Right atrium auricular region (tissue), 2 donors: ENCODE results near the gene PPP1R2C. TPM values are rescaled to one million over a fixed set of nuclear protein-coding genes. Genes with fewer than 3 reads are reported as not detected.

Source experiments
- DNase-seq: peaks from one replicate; pipeline ENCODE4 v3.0.0-alpha.2; 2019; ENCODE audit warnings: low spot score
- H3K27ac ChIP-seq, 2 donors: fragments of 200-600 bp; sonication (generic); 1 replicate in 1 of 2; 2 replicates in 1 of 2; pipeline ENCODE4 v1.5.1; 2016 to 2019
- H3K27me3 ChIP-seq, 2 donors: fragments of 200-600 bp; sonication (generic); one replicate each; pipeline versions ENCODE4 v1.5.1 to v1.6.0; 2017 to 2019
- H3K36me3 ChIP-seq: fragments of 200-600 bp; sonication (generic); one replicate; pipeline ENCODE4 v1.5.1; 2016
- H3K4me1 ChIP-seq, 2 donors: fragments of 200-600 bp; sonication (generic); one replicate each; pipeline versions ENCODE4 v1.5.1 to v1.6.0; 2017 to 2019
- H3K4me3 ChIP-seq, 2 donors: fragments of 200-600 bp; sonication (generic); 1 replicate in 1 of 2; 2 replicates in 1 of 2; pipeline ENCODE4 v1.5.1; 2017 to 2019; ENCODE audit warnings: mild to moderate bottlenecking in 1 of 2, moderate library complexity in 1 of 2
- H3K9me3 ChIP-seq, 2 donors: fragments of 200-600 bp; sonication (generic); one replicate each; pipeline ENCODE4 v1.5.1; 2019
- CTCF ChIP-seq, 2 donors: fragments of 200-600 bp; sonication (generic); IDR thresholded peaks; one replicate each; pipeline ENCODE4 v1.5.1; 2019; ENCODE audit warnings: antibody characterized with exemption in 2 of 2
- total RNA-seq, 2 donors: library from RNA; depleted of rRNA; stranded (reverse); fragments of >200 nt; gene quantifications; one replicate each; pipeline ENCODE4 v1.1.0, GENCODE V29; 2016

Gene PPP1R2C
- total RNA-seq, 2 donors from 2014 or later = not detected

- Histone ChIP-seq H3K36me3 (no peaks in the 10 kb centered on the region), H3K27ac (no peak overlapping the region), H3K27me3 (no peaks in the 10 kb centered on the region), H3K9me3 (peaks cover 0 to 8% of the 10 kb centered on the region in 2 donors), H3K4me1 (no peaks in the 10 kb centered on the region), H3K4me3 (no peak overlapping the region)
- no peak for DNase-seq
- TF ChIP-seq CTCF (IDR thresholded peaks at IDR 0.05) = no peak
These were observed 19.8 kb upstream of the PPP1R2C start for GRCh38 chrX:42797651-42798269.

GRCh38 chrX:42783451-42783850, 5.5 kb upstream of the PPP1R2C start:
- Histone ChIP-seq H3K27me3 (no peaks in the 10 kb centered on the region), H3K4me3 (no peak overlapping the region), H3K27ac (no peak overlapping the region), H3K9me3 (no peaks in the 10 kb centered on the region), H3K4me1 (no peaks in the 10 kb centered on the region), H3K36me3 (no peaks in the 10 kb centered on the region)
- TF ChIP-seq CTCF (IDR thresholded peaks at IDR 0.05) = no peak
- no peak for DNase-seq

GRCh38 chrX:42776195-42776594, 1.8 kb downstream of the PPP1R2C start:
- no peak for DNase-seq
- Histone ChIP-seq H3K27me3 (no peaks in the 10 kb centered on the region), H3K4me1 (no peaks in the 10 kb centered on the region), H3K4me3 (no peak overlapping the region), H3K9me3 (peaks cover 0 to 8% of the 10 kb centered on the region in 2 donors), H3K27ac (no peak overlapping the region), H3K36me3 (no peaks in the 10 kb centered on the region)
- no peak for TF ChIP-seq CTCF (IDR thresholded peaks at IDR 0.05)

GRCh38 chrX:42772874-42773273, 5.1 kb downstream of the PPP1R2C start:
- no peak for TF ChIP-seq CTCF (IDR thresholded peaks at IDR 0.05)
- no peak overlapping the region for H3K4me3 ChIP-seq
- peaks cover 0 to 12% of the 10 kb centered on the region in 2 donors for H3K9me3 ChIP-seq
- H3K4me1 ChIP-seq = no peaks in the 10 kb centered on the region
- no peak overlapping the region for H3K27ac ChIP-seq
- no peak for DNase-seq
- no peaks in the 10 kb centered on the region for H3K27me3 ChIP-seq
- H3K36me3 ChIP-seq = no peaks in the 10 kb centered on the region

GRCh38 chrX:42771506-42772335, 6.2 kb downstream of the PPP1R2C start:
- no peak overlapping the region for H3K27ac ChIP-seq
- no peaks in the 10 kb centered on the region for H3K36me3 ChIP-seq
- H3K9me3 ChIP-seq = peaks cover 0 to 5% of the 10 kb centered on the region in 2 donors
- DNase-seq = no peak
- H3K4me3 ChIP-seq = no peak overlapping the region
- TF ChIP-seq CTCF (IDR thresholded peaks at IDR 0.05) = no peak
- no peaks in the 10 kb centered on the region for H3K4me1 ChIP-seq
- H3K27me3 ChIP-seq = no peaks in the 10 kb centered on the region
